GM23338 (cell line): ENCODE data around the gene CACNB3. TPM values are rescaled to one million over a fixed set of nuclear protein-coding genes. Genes with fewer than 3 reads are reported as not detected.
"Not testable (repeated sequence)": the region's sequence is repeated elsewhere in the genome, so short reads cannot be mapped to it uniquely, and the experiment has no call there.

Experiments
- ATAC-seq: fragments of 200-7000 bp; cut with Tn5 transposase; 3 replicates; pipeline ENCODE4 v1.9.1; 2020
- DNase-seq: peaks from one replicate; pipeline ENCODE4 v3.0.0-alpha.2; 2015; ENCODE audit warnings: low spot score
- H2AFZ ChIP-seq: fragments of 200-600 bp; sonication (generic); 2 replicates; pipeline ENCODE4 v1.8.0; 2016; ENCODE audit warnings: antibody characterized with exemption, mild to moderate bottlenecking, moderate library complexity
- H3F3A ChIP-seq: fragments of 200-600 bp; sonication (generic); replicated peaks from 2 replicates; pipeline ENCODE4 v1.8.0; 2017; ENCODE audit warnings: antibody characterized with exemption, mixed run types, low read depth
- H3K27ac ChIP-seq: fragments of 200-600 bp; sonication (generic); 2 replicates; pipeline ENCODE4 v1.6.1; 2016; ENCODE audit warnings: low read depth
- H3K27me3 ChIP-seq: fragments of 200-600 bp; sonication (generic); 2 replicates; pipeline ENCODE4 v1.8.0; 2016; ENCODE audit warnings: mild to moderate bottlenecking, mixed run types, moderate library complexity; ENCODE audit not compliant: insufficient read depth
- H3K36me3 ChIP-seq: fragments of 200-600 bp; sonication (generic); 2 replicates; pipeline ENCODE4 v1.8.0; 2016; ENCODE audit warnings: mild to moderate bottlenecking; ENCODE audit not compliant: insufficient read depth
- H3K4me1 ChIP-seq: fragments of 200-600 bp; sonication (generic); 2 replicates; pipeline ENCODE4 v1.8.0; 2016; ENCODE audit warnings: mild to moderate bottlenecking, moderate library complexity; ENCODE audit not compliant: insufficient read depth
- H3K4me2 ChIP-seq: fragments of 200-600 bp; sonication (generic); 2 replicates; pipeline ENCODE4 v1.7.1; 2017; ENCODE audit warnings: mixed run types
- H3K4me3 ChIP-seq: fragments of 200-600 bp; sonication (generic); 2 replicates; pipeline ENCODE4 v1.6.1; 2016; ENCODE audit warnings: mixed run types
- H3K79me2 ChIP-seq: fragments of 200-600 bp; sonication (generic); replicated peaks from 2 replicates; pipeline ENCODE4 v1.8.0; 2017; ENCODE audit warnings: mild to moderate bottlenecking; ENCODE audit not compliant: insufficient read depth
- H3K9me2 ChIP-seq: fragments of 200-600 bp; sonication (generic); 2 replicates; pipeline ENCODE4 v1.8.0; 2017; ENCODE audit not compliant: insufficient read depth
- H4K20me1 ChIP-seq: fragments of 200-600 bp; sonication (generic); replicated peaks from 2 replicates; pipeline ENCODE4 v1.8.0; 2017; ENCODE audit warnings: mild to moderate bottlenecking; ENCODE audit not compliant: insufficient read depth
- H3K27ac Mint-ChIP-seq: 2 replicates; pipeline ENCODE4 v1.8.0; 2020; ENCODE audit warnings: inconsistent platforms, mild to moderate bottlenecking, moderate library complexity, mixed read lengths
- H3K27me3 Mint-ChIP-seq: 3 replicates; pipeline ENCODE4 v1.8.0; 2022; ENCODE audit warnings: low read depth, mild to moderate bottlenecking, moderate library complexity, mixed read lengths, inconsistent platforms; ENCODE audit not compliant: insufficient read depth, poor library complexity
- H3K36me3 Mint-ChIP-seq: 3 replicates; pipeline ENCODE4 v1.8.0; 2021; ENCODE audit warnings: low read depth, mild to moderate bottlenecking, inconsistent platforms, moderate library complexity, mixed read lengths
- H3K4me1 Mint-ChIP-seq: 3 replicates; pipeline ENCODE4 v1.8.0; 2020; ENCODE audit warnings: mild to moderate bottlenecking, inconsistent platforms, mixed read lengths
- H3K4me3 Mint-ChIP-seq: 3 replicates; pipeline ENCODE4 v1.8.0; 2021; ENCODE audit warnings: moderate library complexity, mild to moderate bottlenecking, inconsistent platforms, mixed read lengths
- H3K9me3 Mint-ChIP-seq: 3 replicates; pipeline ENCODE4 v1.8.0; 2020; ENCODE audit warnings: moderate library complexity, mild to moderate bottlenecking, inconsistent platforms, mixed read lengths
- EZH2phosphoT487 ChIP-seq: fragments of 200-600 bp; sonication (generic); IDR thresholded peaks from one replicate; pipeline ENCODE4 v1.8.1; 2018; ENCODE audit warnings: antibody characterized with exemption; ENCODE audit not compliant: unreplicated experiment
- JUNB ChIP-seq: IDR thresholded peaks from one replicate; pipeline ENCODE4 v1.6.1; 2016; ENCODE audit warnings: antibody characterized with exemption; ENCODE audit not compliant: unreplicated experiment
- NANOG ChIP-seq: IDR thresholded peaks from 2 replicates; pipeline ENCODE4 v1.6.1; 2016; ENCODE audit warnings: antibody characterized with exemption, borderline replicate concordance
- REST ChIP-seq: IDR thresholded peaks from one replicate; pipeline ENCODE4 v1.6.1; 2018; ENCODE audit warnings: antibody characterized with exemption; ENCODE audit not compliant: unreplicated experiment
- STAT1 ChIP-seq: IDR thresholded peaks from one replicate; pipeline ENCODE4 v1.6.1; 2016; ENCODE audit warnings: antibody characterized with exemption; ENCODE audit not compliant: unreplicated experiment
- ZNF114 ChIP-seq: fragments of 250-450 bp; sonication (Bioruptor Pico); IDR thresholded peaks from 2 replicates; pipeline ENCODE4 v1.5.0; 2020; ENCODE audit warnings: mild to moderate bottlenecking, moderate library complexity
- polyA plus RNA-seq: library from polyadenylated mRNA; unstranded; fragments of >200 nt; fragmentation: Nextera tagmentation; extraction: Ambion mirVana; gene quantifications from 2 replicates; pipeline ENCODE4 v1.2.1, GENCODE V29; 2016
- total RNA-seq: library from RNA; depleted of rRNA; stranded (reverse); fragments of >200 nt; shearing (Covaris generic); gene quantifications from 2 replicates; pipeline ENCODE4 v1.2.3, GENCODE V29; 2014
- TF ChIP-seq, protein P1 (sequence below): IDR thresholded peaks from 2 replicates; pipeline ENCODE4 v1.6.1; 2016; ENCODE audit warnings: antibody characterized with exemption

The CACNB3 gene
- total and polyA plus RNA-seq, 2 experiments from 2014 or later: 4.1 to 6.2 TPM

- H3K36me3 Mint-ChIP-seq: no peaks in the 10 kb centered on the region
- TF ChIP-seq NANOG: no peak
- no peak for TF ChIP-seq JUNB
- TF ChIP-seq, protein P1, sequence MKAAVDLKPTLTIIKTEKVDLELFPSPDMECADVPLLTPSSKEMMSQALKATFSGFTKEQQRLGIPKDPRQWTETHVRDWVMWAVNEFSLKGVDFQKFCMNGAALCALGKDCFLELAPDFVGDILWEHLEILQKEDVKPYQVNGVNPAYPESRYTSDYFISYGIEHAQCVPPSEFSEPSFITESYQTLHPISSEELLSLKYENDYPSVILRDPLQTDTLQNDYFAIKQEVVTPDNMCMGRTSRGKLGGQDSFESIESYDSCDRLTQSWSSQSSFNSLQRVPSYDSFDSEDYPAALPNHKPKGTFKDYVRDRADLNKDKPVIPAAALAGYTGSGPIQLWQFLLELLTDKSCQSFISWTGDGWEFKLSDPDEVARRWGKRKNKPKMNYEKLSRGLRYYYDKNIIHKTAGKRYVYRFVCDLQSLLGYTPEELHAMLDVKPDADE: no peak
- no peak for TF ChIP-seq EZH2phosphoT487
- no peaks in the 10 kb centered on the region for H3K9me3 Mint-ChIP-seq
- H3K27ac Mint-ChIP-seq: no peak overlapping the region
- ATAC-seq: no peak
- H3K4me3 ChIP-seq: no peak overlapping the region
- H3K79me2 ChIP-seq: no peaks in the 10 kb centered on the region
- no peaks in the 10 kb centered on the region for H3F3A ChIP-seq
- H4K20me1 ChIP-seq: no peaks in the 10 kb centered on the region
- H3K27ac ChIP-seq: no peak overlapping the region
- peaks cover 15% of the 10 kb centered on the region for H3K27me3 Mint-ChIP-seq
- no peaks in the 10 kb centered on the region for H3K27me3 ChIP-seq
- H3K4me3 Mint-ChIP-seq: no peak overlapping the region; the same call in 2 of the 3 replicates
- no peaks in the 10 kb centered on the region for H3K9me2 ChIP-seq
- H3K4me1 ChIP-seq: no peaks in the 10 kb centered on the region
- no peak overlapping the region for H3K4me2 ChIP-seq
- H3K4me1 Mint-ChIP-seq: no peaks in the 10 kb centered on the region
- H3K36me3 ChIP-seq: no peaks in the 10 kb centered on the region
- no peak overlapping the region for H2AFZ ChIP-seq
- no peak for DNase-seq
Observed at GRCh38 chr12:48873096-48873495, 54.8 kb downstream of the CACNB3 start.

- H3K4me3 Mint-ChIP-seq, H2AFZ ChIP-seq, H3K27me3 ChIP-seq, H3K9me2 ChIP-seq, H4K20me1 ChIP-seq, H3K27ac ChIP-seq, H3K4me3 ChIP-seq, H3K4me1 Mint-ChIP-seq, ATAC-seq, H3K36me3 Mint-ChIP-seq, H3K4me2 ChIP-seq, H3K79me2 ChIP-seq, H3F3A ChIP-seq, H3K9me3 Mint-ChIP-seq, H3K36me3 ChIP-seq, H3K27ac Mint-ChIP-seq, DNase-seq, H3K4me1 ChIP-seq: not testable (repeated sequence)
- H3K27me3 Mint-ChIP-seq: peaks cover 14% of the 10 kb centered on the region
Observed at GRCh38 chr12:48873534-48873933, 55.2 kb downstream of the CACNB3 start.

DNA sequence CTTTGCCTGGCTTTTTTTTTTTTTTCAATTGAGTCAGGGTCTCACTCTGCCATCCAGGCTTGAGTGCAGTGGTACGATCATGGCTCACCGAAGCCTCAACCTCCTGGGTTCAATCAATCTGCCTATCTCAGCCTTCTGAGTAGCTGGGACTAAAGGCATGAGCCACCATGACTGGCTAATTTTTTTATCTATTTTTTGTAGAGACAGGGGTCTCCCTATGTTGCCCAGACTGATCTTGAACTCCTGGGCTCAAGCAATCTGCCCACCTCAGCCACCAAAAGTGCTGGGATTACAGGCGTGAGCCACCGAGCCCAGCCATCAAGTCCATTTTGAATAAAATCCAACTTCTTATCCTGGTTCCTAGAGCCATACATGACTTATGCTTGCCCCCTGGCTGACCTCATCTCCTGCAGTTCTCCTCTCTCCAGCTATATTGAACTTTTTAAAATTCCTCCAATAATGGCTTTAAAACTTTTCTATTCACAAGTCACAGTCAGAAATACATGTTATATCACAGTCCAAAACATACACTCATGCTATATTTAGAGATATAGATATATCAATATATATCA, 57.7 kb downstream of the CACNB3 start:
- no peaks in the 10 kb centered on the region for H3K9me2 ChIP-seq
- Mint-ChIP-seq H3K27me3 (peaks cover 6% of the 10 kb centered on the region), H3K27ac (no peak overlapping the region), H3K9me3 (no peaks in the 10 kb centered on the region), H3K4me3 (no peak overlapping the region), H3K4me1 (no peaks in the 10 kb centered on the region), H3K36me3 (no peaks in the 10 kb centered on the region)
- H3K4me1 ChIP-seq: no peaks in the 10 kb centered on the region
- H2AFZ ChIP-seq: no peak overlapping the region
- no peak overlapping the region for H3K4me3 ChIP-seq
- no peaks in the 10 kb centered on the region for H3K79me2 ChIP-seq
- no peak for ATAC-seq
- no peaks in the 10 kb centered on the region for H3F3A ChIP-seq
- H3K4me2 ChIP-seq: no peak overlapping the region
- H4K20me1 ChIP-seq: no peaks in the 10 kb centered on the region
- no peaks in the 10 kb centered on the region for H3K36me3 ChIP-seq
- no peak for DNase-seq
- no peaks in the 10 kb centered on the region for H3K27me3 ChIP-seq
- H3K27ac ChIP-seq: no peak overlapping the region
- TF ChIP-seq REST (no peak), STAT1 (no peak), ZNF114 (CRISPR knock-in tag) (no peak)
